ENCODE data around the gene SEPTIN5. TPM values are rescaled to one million over a fixed set of nuclear protein-coding genes. Genes with fewer than 3 reads are reported as not detected.
A peak's percentile ranks its signal among the peaks of the same experiment; 100 is the strongest.

The SEPTIN5 gene
- total and polyA plus RNA-seq, 2 experiments from 2014 or later: 4.3 to 17.2 TPM

GRCh38 chr22:19703869-19704268 lies 10.4 kb upstream of the SEPTIN5 start:
- Histone ChIP-seq H3K27ac (ENCODE audit: low read depth) (no peak overlapping the region), H4K20me1 (replicated peaks; ENCODE audit: insufficient read depth) (no peaks in the 10 kb centered on the region), H3K27me3 (ENCODE audit: insufficient read depth) (no peaks in the 10 kb centered on the region), H3K4me3 (no peak overlapping the region), H3K9me2 (ENCODE audit: insufficient read depth) (no peaks in the 10 kb centered on the region), H3K4me2 (peak overlapping the region; percentile 46), H2AFZ (no peak overlapping the region), H3F3A (replicated peaks; ENCODE audit: low read depth) (0 out of 2 replicates have a peak, but pooled peaks cover 3% of the 10 kb centered on the region), H3K79me2 (replicated peaks; ENCODE audit: insufficient read depth) (no peaks in the 10 kb centered on the region), H3K36me3 (ENCODE audit: insufficient read depth) (no peaks in the 10 kb centered on the region), H3K4me1 (ENCODE audit: insufficient read depth) (peaks cover 22% of the 10 kb centered on the region)
- Mint-ChIP-seq H3K27ac (no peak overlapping the region), H3K9me3 (no peaks in the 10 kb centered on the region), H3K36me3 (ENCODE audit: low read depth) (no peaks in the 10 kb centered on the region), H3K4me3 (no peak overlapping the region), H3K4me1 (peaks cover 27% of the 10 kb centered on the region), H3K27me3 (ENCODE audit: insufficient read depth, low read depth, poor library complexity) (peaks cover 29% of the 10 kb centered on the region)
- no peak for TF ChIP-seq POLR2AphosphoS5 (IDR thresholded peaks at IDR 0.05; ENCODE audit: low read depth)
- TF ChIP-seq EZH2phosphoT487 (IDR thresholded peaks at IDR 0.05; ENCODE audit: unreplicated experiment): no peak
- TF ChIP-seq CREB1 (CRISPR knock-in tag; IDR thresholded peaks at IDR 0.05; ENCODE audit: low read depth): no peak
- TF ChIP-seq STAT1 (IDR thresholded peaks at IDR 0.05; ENCODE audit: unreplicated experiment): no peak
- no peak for TF ChIP-seq ZNF462 (CRISPR knock-in tag; IDR thresholded peaks at IDR 0.05)
- TF ChIP-seq NANOG (IDR thresholded peaks at IDR 0.05; ENCODE audit: borderline replicate concordance): no peak
- TF ChIP-seq ZNF331 (CRISPR knock-in tag; IDR thresholded peaks at IDR 0.05; ENCODE audit: low read depth): no peak
- no peak for TF ChIP-seq REST (IDR thresholded peaks at IDR 0.05; ENCODE audit: unreplicated experiment)
- TF ChIP-seq JUNB (IDR thresholded peaks at IDR 0.05; ENCODE audit: unreplicated experiment): no peak
- no peak for TF ChIP-seq EZH2 (IDR thresholded peaks at IDR 0.05; ENCODE audit: low read depth, unreplicated experiment)
- TF ChIP-seq ETS1 (IDR thresholded peaks at IDR 0.05): no peak
- TF ChIP-seq ZNF114 (CRISPR knock-in tag; IDR thresholded peaks at IDR 0.05): no peak
- TF ChIP-seq CTCF (conservative IDR thresholded peaks at IDR 0.05; ENCODE audit: low read depth in 2 of 2): no peak
- no peak for ATAC-seq
- no peak for DNase-seq (ENCODE audit: low spot score)
